ENCODE data around the gene MRPL28. TPM values are rescaled to one million over a fixed set of nuclear protein-coding genes. Genes with fewer than 3 reads are reported as not detected.
"Not testable (repeated sequence)": the region's sequence is repeated elsewhere in the genome, so short reads cannot be mapped to it uniquely, and the experiment has no call there.

Gene MRPL28
- 112 and 144 TPM in 2 replicates for total RNA-seq

GRCh38 chr16:370443-370842 lies at the start of gene MRPL28:
Gene MRPL28, minus strand, starts transcription at chr16:370538. Its CDS starts 320 bp downstream, at chr16:370218.
- no peak for DNase-seq (ENCODE audit: extremely low read depth, low read depth, low spot score)

- DNase-seq (ENCODE audit: extremely low read depth, low read depth, low spot score): not testable (repeated sequence)
These were observed 44.8 kb upstream of the MRPL28 start for GRCh38 chr16:415170-415498.

GRCh38 chr16:414395-415169 lies 44.2 kb upstream of the MRPL28 start:
- no peak for DNase-seq (ENCODE audit: extremely low read depth, low read depth, low spot score)

GRCh38 chr16:411576-412265 lies 41.4 kb upstream of the MRPL28 start:
- DNase-seq (ENCODE audit: extremely low read depth, low read depth, low spot score): no peak

GRCh38 chr16:410516-411178 lies 40.3 kb upstream of the MRPL28 start:
- DNase-seq (ENCODE audit: extremely low read depth, low read depth, low spot score): no peak

- no peak for DNase-seq (ENCODE audit: extremely low read depth, low read depth, low spot score)
These were observed 36.9 kb upstream of the MRPL28 start for GRCh38 chr16:407253-407652.

- no peak for DNase-seq (ENCODE audit: extremely low read depth, low read depth, low spot score)
These were observed 35.5 kb upstream of the MRPL28 start for GRCh38 chr16:405548-406506.

- no peak for DNase-seq (ENCODE audit: extremely low read depth, low read depth, low spot score)
These were observed 34.7 kb upstream of the MRPL28 start for GRCh38 chr16:404971-405486.

- DNase-seq (ENCODE audit: extremely low read depth, low read depth, low spot score): no peak
These were observed 31.4 kb upstream of the MRPL28 start, which contains the start of gene DECR2 for GRCh38 chr16:401468-402348. Gene DECR2, plus strand, starts transcription at chr16:401885. Its CDS starts 79 bp downstream, at chr16:401964.

GRCh38 chr16:400061-400591 lies 29.8 kb upstream of the MRPL28 start:
- DNase-seq (ENCODE audit: extremely low read depth, low read depth, low spot score): no peak

- no peak for DNase-seq (ENCODE audit: extremely low read depth, low read depth, low spot score)
These were observed 29.1 kb upstream of the MRPL28 start for GRCh38 chr16:399340-400019.

- no peak for DNase-seq (ENCODE audit: extremely low read depth, low read depth, low spot score)
These were observed 28.4 kb upstream of the MRPL28 start for GRCh38 chr16:398561-399339.

- no peak for DNase-seq (ENCODE audit: extremely low read depth, low read depth, low spot score)
These were observed 27.5 kb upstream of the MRPL28 start for GRCh38 chr16:397736-398332.

- no peak for DNase-seq (ENCODE audit: extremely low read depth, low read depth, low spot score)
These were observed 26.9 kb upstream of the MRPL28 start, which contains the start of gene NME4 for GRCh38 chr16:397135-397661. Gene NME4, plus strand, starts transcription at chr16:397199. Its CDS starts 24 bp downstream, at chr16:397223.

- DNase-seq (ENCODE audit: extremely low read depth, low read depth, low spot score): no peak
These were observed 26.3 kb upstream of the MRPL28 start for GRCh38 chr16:396605-397004.

GRCh38 chr16:396199-396598 lies 25.9 kb upstream of the MRPL28 start:
- DNase-seq (ENCODE audit: extremely low read depth, low read depth, low spot score): no peak

- no peak for DNase-seq (ENCODE audit: extremely low read depth, low read depth, low spot score)
These were observed 22.2 kb upstream of the MRPL28 start for GRCh38 chr16:392450-393030.
